Right renal cortex interstitium (tissue), 3 donors: ENCODE data around the gene NPIPA5. TPM values are rescaled to one million over a fixed set of nuclear protein-coding genes. Genes with fewer than 3 reads are reported as not detected.
A peak's percentile ranks its signal among the peaks of the same experiment; 100 is the strongest.
"Not testable (repeated sequence)": the region's sequence is repeated elsewhere in the genome, so short reads cannot be mapped to it uniquely, and the experiment has no call there.

ENCODE experiments used
- DNase-seq, 3 donors: peaks; one replicate each; pipeline ENCODE4 v3.0.0-alpha.2; 2013; ENCODE audit warnings: low read depth in 3 of 3, low spot score in 2 of 3
- polyA plus RNA-seq, 3 donors: library from polyadenylated mRNA; unstranded; fragments of 120-200 nt; gene quantifications; one replicate each; pipeline ENCODE4 v1.2.1, GENCODE V29; 2013; ENCODE audit not compliant: insufficient read length in 3 of 3

The NPIPA5 gene
- polyA plus RNA-seq = 10 to 100 TPM in 1 of 3 donors, under 1 TPM in 2; 0.78 to 33.8 (median 0.87) TPM

DNA sequence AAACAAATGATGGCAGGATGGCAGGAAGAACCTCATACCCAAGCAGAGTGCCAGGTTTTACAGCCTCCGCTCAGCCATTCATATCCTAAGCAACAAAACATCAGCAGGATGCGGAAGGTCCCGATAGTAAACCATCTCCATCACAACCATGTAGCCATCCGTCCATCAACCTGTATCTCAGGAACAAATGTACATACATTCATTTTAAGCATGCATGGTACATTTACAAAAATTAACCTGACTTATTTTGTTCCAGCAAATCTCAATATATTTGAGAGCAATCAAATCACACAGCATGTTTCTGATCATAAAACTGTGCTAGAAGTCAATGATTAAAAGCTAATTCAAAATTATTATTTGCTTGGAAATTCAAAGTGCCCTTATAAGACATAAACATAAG lies at the start of gene NPIPA5:
Gene NPIPA5 (minus strand): TSS at position 101 of the 400 bp plus-strand sequence. CDS start 0 bp downstream, at position 101.
- DNase-seq = not testable (repeated sequence)

DNA sequence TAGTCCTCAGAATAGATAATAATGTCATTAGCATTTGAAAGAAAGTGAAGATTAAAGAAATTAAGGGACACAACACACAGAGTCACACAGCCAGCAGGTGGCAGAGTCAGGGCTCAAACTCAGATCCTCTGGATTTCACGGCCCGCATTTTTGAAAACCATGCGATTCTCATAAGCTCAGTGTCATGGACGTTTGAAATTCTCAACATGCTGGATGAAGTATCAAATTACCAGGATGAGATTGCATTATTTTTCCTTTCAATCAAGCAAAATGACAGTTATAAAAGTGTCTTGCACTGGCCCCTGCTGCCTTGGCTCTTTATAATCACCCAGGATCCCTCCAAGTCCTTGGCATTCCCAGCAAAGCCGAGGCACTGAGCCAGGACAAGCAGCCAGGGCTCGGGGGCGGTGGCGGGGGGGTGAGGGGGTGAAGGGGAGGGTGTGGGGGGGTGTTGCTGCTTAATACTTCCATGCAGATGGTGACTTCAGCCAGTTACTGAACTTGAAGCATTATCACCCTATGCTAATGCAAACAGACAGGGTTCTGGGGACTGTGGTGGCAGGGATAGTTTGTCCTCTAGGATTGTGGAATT lies 49.6 kb upstream of the NPIPA5 start:
- DNase-seq = peak in 1 of 3 donors; percentile 49

DNA sequence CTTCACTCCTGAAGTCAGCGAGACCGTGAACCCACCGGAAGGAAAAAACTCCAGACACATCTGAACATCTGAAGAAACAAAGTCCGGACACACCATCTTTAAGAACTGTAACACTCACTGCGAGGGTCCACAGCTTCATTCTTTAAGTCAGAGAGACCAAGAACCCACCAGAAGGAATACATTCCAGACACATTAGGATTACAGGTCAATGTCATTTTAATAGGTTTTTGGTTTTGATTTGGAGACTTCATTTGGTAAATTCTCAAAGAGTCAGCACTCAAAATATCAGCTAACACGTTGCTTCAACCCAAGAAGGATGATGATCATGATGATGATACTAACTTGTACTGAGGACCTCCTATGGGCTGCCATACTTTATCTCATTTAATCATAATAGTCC lies 48.7 kb upstream of the NPIPA5 start:
- DNase-seq = no peak

DNA sequence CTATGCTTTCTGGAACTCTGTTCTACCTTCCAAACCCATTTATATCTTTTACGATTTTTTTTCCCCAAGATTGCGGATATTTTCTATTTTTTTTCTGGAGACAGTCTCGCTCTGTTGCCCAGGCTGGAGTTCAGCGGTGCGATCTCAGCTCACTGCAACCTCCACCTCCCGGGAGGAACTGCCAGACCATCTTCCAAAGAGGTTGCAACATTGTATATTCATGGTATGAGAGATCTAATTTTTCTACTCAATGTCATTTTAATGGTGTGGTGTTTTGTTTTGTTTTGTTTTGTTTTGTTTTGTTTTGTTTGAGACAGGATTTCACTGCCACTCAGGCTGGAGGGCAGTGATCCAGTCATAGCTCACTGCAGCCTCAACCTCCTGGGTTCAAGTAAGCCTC lies 47.8 kb upstream of the NPIPA5 start:
- no peak for DNase-seq

DNA sequence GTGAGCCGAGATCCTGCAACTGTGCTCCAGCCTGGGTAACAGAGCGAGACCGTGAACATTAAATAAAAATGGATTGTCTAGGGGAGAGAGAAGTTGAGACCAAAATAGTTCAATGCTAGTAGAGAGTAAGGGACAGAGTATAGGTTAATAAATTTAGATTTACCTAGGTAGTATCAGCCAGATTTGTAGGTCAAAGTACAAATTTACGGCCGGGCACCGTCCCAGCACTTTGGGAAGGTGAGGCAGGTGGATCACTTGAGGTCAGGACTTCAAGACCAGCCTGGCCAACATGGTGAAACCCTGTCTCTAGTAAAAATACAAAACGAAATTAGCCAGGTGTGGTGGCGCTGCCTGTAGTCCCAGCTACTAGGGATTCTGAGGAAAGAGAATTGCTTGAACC lies 44.1 kb upstream of the NPIPA5 start:
- DNase-seq = no peak

DNA sequence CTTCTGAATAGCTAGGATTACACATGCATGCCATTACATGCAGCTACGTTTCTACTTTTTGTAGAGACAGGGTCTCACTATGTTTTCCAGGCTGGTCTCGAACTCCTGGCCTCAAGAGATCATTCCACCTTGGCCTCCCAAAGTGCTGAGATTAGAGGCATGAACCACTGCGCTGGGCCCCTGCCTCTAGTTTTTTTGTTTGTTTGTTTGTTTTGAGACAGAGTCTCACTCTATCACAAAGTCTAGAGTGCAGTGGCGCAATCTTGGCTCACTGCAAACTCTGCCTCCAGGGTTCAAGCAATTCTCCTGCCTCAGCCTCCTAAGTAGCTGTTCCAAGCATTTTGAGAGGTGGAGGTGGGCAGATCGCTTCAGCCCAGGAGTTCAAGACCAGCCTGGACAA lies 43.6 kb upstream of the NPIPA5 start:
- not testable (repeated sequence) for DNase-seq

DNA sequence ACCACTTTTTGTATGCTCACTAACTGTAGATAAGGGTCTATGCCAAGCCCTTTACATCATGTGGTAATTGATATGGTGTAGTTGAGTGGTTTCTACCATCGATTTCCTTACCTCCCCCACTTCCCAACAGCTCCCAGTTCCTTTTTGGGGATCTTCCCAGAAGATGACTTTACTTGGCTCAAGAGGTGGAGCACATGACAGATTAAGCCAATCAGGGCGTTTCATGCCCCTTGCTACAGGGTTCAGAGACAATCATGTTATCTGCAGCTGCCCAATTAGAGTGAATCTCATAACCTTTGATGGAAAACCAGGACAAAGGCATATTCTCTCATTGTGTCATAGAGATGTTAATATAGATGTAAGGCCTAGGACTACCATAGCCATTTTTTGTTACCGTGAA lies 40.1 kb upstream of the NPIPA5 start:
- DNase-seq = no peak

DNA sequence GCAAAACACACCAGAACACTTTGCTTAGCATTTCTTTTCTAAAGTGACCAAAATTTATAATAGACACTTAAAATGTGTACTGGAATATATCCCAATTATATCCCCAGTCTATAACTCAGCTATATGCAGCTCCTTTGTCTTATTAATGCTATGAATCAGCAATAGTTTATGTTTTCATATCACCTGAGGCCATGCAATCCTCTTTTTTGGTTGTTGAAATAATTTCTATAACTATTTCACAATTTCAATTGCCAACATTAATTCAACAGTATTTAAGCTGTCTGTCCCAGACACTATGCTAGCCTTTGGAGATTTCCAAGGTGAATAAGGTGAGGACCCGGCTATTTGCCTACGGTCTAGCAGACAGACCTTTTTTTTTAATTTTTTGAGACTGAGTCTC lies 39.1 kb upstream of the NPIPA5 start:
- DNase-seq = no peak

DNA sequence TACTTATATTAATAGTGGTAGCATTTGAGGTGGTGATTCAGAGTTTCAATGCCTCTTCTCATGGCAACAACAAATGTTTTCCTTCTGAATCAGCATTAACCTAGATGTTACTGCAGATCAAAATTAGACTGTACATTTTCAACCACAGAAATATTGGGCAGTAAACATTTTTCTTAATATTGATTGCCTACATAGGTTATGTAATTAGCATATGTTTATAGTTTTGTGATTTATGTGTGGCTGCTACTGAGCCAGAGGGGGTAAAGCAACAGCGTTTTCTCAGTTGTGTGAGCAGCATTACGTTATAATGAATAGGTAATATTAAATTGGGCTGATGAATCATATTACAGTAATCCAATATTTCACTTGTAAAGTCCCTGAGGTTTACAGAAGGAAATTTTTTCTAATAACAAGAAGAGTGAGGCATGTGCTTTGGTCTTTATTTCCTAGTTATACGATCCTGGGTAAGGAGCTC lies 37.5 kb upstream of the NPIPA5 start:
- no peak for DNase-seq

DNA sequence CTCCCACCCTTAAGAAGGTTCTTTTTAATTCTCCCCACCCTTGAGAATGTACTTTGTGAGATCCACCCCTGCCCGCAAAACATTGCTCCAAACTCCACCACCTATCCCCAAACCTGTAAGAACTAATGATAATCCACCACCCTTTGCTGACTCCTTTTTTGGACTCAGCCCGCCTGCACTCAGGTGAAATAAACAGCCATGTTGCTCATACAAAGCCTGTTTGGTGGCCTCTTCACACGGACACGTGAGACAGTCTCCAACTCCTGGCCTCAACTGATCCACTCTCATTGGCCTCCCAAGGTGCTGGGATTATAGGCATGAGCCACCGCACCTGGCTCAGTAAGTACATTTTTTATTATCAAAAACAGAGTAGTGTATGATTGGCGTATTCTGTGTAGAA lies 31.4 kb upstream of the NPIPA5 start:
- not testable (repeated sequence) for DNase-seq

DNA sequence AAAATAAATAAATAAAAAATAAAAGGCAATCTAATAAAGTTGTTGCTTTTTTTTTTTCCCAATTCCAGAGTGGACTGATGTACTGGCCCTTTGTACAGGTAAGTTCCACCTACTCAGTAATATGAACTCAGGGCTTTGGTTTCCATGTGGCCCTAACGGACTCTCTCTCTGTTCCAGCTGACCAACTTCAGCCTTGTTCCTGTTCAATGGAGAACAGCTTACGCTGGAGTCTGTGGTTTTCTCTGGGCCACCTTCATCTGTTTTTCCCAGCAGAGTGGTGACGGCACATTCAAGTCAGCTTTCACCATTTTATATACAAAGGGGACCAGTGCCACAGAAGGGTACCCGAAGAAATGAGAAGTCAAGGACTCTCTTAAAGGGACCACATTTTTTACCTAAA lies 29.7 kb upstream of the NPIPA5 start:
- not testable (repeated sequence) for DNase-seq

DNA sequence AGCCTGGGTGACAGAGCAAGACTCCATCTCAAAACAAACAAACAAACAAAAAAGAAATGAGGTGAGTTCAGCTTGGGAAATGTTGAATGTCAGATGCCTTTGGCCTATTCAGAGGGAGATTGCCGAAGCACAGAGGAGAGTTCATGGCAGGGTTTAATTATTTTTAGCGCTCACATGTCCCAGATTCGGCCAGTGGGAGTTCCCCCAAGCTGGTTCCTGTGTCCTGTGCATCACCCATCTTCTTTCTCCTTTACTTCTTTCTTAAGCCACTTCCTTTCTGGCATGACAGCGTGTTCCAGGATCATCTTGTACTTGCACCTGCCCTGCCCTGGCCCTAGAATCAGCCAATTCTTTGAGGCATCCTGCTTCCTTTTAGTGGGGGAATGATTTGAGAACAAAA lies 26.7 kb upstream of the NPIPA5 start:
- DNase-seq = no peak

DNA sequence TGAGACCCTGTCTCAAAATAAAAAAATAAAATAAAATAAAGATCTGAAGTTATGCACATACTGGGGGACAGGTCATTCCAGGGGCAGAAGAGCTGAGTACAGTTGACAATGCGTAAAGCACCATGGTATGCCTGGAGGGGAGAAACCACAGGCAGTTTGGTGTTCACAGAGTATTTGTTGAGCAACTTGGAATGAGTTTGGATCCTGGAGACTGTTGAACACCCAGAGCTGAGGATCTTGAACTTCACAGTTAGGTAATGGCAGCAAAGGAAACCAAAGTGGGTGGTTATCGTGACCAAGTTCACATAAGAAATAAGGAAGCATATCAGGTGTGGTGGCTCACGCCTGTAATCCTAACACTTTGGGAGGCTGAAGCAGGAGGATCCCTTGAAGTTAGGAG lies 26.0 kb upstream of the NPIPA5 start:
- not testable (repeated sequence) for DNase-seq

DNA sequence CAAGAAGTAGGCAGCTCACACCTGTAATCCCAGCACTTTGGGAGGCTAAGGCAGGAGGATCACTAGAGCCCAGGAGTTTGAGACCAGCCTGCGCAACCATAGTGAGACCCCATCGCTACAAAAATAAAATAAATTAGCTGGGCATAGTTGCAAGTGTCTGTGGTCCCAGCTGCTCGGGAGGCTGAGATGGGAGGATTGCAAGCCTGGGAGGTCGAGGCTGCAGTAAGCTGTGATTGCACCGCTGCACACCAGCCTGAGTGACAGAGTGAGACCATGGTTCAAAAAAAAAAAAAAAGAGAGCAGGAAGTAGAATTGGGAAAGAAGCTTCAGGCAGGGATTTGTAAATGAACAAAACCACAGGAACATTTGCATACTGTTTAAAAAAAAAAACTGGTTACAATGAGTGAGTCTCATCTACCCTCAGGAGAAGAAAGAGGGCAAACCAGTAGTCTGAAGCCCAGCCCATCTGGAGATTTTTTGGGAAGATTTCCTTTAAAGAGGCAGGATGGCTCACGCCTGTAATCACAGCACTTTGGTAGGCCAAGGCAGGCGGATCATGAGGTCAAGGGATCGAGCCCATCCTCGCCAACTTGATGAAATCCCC lies 25.4 kb upstream of the NPIPA5 start:
- DNase-seq = no peak

DNA sequence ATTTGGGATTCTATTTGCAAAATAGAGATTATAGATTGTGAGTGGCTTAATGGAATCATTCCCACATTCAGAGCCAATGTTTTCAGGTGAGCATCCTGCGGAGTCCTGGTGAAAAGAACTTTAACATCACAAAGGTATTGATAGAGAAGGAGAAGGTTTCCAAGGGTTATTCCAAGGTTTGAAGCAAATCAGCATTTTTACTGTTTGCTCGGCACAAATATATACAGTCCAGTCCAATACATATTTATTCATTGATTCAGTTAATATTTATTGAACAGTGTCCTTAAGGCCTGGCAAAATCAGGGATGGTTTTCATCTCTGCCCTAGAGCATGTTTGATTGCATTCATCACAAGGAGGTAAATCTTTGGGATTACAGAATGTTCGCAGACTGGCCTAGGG lies 23.9 kb upstream of the NPIPA5 start:
- DNase-seq = no peak

DNA sequence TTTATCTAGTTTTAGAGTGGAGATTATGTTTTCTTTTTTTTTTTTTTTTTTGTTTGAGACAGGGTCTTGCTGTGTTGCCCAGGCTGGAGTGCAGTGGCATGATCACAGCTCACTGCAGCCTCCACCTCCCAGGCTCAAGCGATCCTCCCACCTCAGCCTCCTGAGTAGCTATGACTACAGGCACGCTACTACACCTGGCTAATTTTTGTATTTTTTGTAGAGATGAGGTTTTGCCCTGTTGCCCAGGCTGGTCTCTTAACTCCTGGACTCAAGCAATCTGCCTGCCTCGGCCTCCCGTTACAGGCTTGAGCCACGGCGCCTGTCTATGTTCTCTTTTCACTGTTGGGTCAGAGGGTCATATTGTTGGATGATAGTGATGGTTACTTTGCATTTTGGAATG lies 22.2 kb upstream of the NPIPA5 start:
- DNase-seq = not testable (repeated sequence)

DNA sequence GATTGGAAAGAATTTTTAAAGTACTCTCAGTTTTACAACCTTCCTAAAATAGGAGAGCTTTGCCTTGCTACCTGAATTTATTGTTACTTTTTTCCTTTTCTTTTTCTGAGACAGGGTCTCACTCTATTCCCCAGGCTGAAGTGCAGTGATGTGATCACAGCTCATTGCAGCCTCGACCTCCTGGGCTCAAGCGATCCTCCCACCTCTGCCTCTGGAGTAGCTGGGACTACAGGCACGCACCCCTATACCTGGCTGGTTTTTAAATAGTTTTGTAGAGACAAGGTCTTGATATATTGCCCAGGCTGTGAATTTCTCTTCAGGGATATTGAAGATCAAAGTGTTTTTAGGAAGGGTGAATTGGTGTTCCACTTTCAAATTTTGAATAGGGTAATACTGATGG lies 21.2 kb upstream of the NPIPA5 start:
- no peak for DNase-seq

DNA sequence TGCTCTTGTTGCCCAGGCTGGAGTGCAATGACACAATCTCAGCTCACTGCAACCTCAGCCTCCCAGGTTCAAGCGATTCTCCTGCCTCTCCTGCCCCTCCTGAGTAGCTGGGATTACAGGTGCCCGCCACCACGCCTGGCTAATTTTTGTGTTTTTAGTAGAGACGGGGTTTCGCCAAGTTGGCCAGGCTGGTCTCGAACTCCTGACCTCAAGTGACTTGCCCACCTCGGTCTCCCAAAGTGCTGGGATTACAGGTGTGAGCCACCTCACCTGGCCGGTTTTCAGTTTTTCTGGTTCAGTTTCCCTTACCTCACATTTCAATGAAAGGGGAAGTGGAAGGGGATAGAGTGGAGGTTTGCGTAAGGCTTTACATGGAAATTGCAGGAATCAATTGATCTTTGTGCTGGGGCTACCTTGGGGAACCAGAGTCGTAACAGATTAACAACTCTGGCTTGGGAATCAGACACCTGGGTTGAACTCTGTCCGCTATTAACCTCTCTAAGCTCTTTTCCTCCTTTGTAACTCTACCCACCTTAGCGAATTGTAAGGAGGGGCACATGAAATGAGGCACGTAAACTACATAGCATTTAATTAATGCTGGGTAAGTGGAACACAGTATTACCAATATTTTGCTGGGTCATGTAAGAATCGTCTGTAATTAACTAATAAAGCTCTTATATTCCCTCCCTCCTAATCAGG lies 20.7 kb upstream of the NPIPA5 start:
- DNase-seq = no peak

DNA sequence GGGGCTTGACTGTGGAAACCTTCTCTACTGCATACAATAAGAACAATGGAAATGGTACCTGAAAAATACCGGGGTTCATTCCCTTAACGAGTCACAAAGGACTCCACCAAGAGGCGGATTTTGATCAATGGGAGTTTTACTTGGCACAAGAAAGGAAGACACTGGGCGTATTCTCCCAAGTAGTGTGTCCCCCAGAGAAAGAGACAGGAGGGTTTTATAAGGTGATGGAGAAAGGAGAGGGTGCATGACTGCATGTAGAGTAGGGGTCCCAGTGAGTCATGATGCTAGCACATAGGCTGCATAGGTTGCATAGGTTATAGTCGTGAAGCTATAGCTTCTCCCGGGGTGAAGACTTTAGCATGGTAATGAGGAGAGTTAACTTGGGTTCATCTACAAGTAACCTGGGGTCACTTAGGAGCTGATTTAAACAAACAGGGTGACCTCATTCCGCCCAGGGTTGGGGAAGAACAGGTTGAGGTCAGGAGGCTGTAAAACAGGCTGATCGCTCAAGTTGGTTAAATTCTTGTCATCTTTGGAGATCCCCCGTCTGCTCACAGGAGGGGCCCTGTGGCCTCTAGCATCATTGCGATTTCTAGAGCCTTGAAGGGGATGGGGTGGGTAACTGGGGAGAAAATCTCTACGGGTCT lies 19.0 kb upstream of the NPIPA5 start:
- DNase-seq = no peak

DNA sequence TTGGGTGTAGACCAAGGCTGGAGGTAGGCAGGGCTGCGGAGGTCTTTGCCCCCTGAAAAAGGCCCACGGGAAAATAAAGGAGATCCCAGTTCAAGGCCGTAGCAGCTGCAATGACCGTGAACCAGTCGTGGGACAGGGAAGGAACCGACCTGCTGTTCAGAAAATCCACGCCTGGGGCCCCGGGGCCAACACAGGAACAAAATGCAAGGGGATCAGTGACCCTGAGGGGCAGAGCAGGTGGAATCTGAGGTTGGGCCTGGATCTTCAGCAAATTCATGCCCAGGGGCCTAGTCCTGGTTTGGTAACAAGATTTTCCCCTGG lies 18.4 kb upstream of the NPIPA5 start:
- DNase-seq = not testable (repeated sequence)

DNA sequence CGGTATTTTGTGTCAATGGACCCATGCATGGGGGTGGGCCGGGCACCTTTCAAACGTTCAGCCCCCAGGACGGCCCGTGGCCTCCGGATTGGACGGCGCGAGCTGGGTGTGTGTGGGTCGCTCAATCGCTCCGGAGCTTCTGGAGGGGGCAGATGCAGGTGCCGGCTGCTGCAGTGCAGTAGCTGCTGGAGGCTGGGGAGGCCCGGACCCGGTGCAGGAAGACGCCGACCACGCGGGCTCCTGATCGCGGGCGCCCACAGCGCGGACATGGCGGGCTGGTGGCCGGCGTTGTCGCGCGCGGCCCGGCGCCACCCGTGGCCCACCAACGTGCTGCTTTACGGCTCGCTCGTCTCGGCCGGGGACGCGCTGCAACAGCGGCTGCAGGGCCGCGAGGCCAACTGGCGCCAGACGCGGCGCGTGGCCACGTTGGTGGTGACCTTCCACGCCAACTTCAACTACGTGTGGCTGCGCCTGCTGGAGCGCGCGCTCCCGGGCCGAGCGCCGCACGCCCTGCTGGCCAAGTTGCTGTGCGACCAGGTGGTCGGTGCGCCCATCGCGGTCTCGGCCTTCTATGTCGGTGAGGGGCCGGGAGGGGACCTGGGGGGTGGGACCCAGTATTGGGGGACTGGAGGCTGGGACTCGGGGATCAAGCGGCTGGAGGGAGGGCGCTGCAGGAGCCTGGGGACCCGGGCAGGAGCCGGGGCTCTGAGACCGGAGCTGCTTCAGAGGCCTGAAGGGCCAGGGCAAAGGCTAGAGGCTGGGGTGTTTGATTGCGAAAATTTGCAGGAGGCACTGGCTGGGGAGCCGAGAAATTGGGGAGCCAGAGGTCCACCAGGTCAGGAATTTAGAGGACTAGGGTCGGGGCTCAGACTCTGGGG lies 17.8 kb upstream of the NPIPA5 start, which contains the start of gene MPV17L:
Gene MPV17L (plus strand): TSS at position 124 of the 878 bp plus-strand sequence. CDS start 144 bp downstream, at position 268.
- DNase-seq = peak in 1 of 3 donors; percentile 27
